ENCODE data around the gene ALDH4A1.

ALDH4A1 gene

GRCh38 chr1:18922319-18922726 lies 20.0 kb upstream of the ALDH4A1 start:
- Mint-ChIP-seq H3K27me3 (peaks cover 3% of the 10 kb centered on the region), H3K4me1 (ENCODE audit: low read depth) (peaks cover 62% of the 10 kb centered on the region), H3K4me3 (no peak overlapping the region), H3K27ac (no peak overlapping the region), H3K9me3 (no peaks in the 10 kb centered on the region), H3K36me3 (ENCODE audit: low read depth) (peaks cover 23% of the 10 kb centered on the region)
- intact Hi-C loops (cut with micrococcal nuclease), result no loop called here

DNA sequence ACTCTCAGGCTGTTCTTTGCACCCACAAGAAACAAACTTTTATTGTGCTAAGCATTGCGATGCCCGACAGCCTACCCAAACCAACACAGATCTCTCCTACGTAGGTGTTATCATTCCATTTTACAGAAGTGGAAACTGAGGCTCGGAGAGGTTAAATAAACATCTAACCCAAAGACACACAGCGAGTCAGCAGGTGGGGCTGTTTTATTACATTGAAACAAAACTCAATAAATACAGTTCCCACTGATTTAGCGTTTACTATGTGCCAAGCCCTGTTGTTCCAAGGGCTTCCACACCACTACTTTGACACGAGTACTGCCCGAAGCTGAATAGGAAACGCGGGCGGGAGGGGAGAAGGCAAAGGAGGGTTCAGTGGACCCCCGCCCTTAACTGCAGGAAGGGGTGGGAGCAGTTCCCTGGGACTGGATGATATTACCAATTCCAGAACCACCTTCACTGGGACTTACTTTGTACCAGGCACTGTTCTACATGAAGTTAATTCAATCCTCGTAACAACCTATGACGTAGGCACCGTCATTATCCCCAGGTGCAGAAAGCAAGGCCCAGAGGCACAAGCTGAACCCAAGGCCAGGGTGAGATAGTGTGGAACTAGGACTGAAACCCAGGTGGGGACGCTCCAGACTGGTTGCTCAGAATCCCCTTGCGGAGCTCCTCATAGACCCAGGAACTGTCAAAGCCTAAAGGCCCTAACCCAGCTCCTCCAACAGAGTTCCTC lies 19.3 kb upstream of the ALDH4A1 start:
- H3K27me3 Mint-ChIP-seq, result peaks cover 3% of the 10 kb centered on the region
- peaks cover 55% of the 10 kb centered on the region for H3K4me1 Mint-ChIP-seq (ENCODE audit: low read depth)
- no peaks in the 10 kb centered on the region for H3K9me3 Mint-ChIP-seq
- H3K27ac Mint-ChIP-seq, result no peak overlapping the region
- intact Hi-C loops (cut with micrococcal nuclease), result no loop called here
- H3K4me3 Mint-ChIP-seq, result no peak overlapping the region
- peaks cover 30% of the 10 kb centered on the region for H3K36me3 Mint-ChIP-seq (ENCODE audit: low read depth)

DNA sequence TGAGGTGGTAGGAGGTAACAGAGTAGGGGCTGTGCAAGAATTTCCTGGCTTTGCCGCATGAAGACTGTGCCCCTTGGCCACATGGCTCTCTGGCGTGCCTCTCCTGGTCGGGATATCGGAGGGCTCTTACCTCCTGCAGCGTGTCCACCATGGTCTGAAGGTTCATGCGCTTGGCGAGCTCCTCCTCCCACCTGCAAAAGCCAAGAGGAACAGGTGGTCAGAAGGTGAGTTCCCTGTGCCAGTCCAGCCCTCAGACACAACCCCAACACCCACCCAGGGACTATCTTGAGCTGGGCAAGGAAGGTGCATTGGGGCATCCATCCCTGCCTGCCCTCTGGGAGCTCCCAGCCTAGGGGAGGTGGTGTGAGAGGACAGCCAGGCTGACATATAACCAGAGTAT lies 18.6 kb upstream of the ALDH4A1 start:
- Mint-ChIP-seq H3K36me3 (ENCODE audit: low read depth) (peaks cover 34% of the 10 kb centered on the region), H3K27me3 (peaks cover 3% of the 10 kb centered on the region), H3K4me3 (no peak overlapping the region), H3K9me3 (no peaks in the 10 kb centered on the region), H3K4me1 (ENCODE audit: low read depth) (peaks cover 48% of the 10 kb centered on the region), H3K27ac (no peak overlapping the region)
- intact Hi-C loops (cut with micrococcal nuclease), result no loop called here

DNA sequence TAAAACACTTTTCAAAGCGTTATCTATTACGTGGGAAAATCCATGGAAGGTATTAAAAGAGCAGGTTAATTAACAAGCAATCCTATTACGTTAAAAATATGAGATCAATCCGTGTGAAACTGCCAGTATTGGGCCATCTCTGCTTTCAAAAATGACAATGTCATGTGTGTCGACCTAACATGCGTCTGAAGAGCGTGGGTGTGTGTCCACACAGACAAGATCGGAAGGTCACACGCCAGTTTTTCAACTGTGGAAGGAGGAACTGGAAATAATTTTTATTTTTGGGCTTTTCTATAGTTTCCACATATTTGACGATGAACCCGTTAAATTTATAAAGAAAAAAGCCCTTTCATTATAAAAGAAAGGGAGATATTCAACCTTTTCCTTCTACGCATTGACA lies 17.6 kb upstream of the ALDH4A1 start:
- intact Hi-C loops (cut with micrococcal nuclease), result no loop called here
- Mint-ChIP-seq H3K27ac (no peak overlapping the region), H3K4me3 (no peak overlapping the region), H3K9me3 (no peaks in the 10 kb centered on the region), H3K4me1 (ENCODE audit: low read depth) (peaks cover 39% of the 10 kb centered on the region), H3K27me3 (peaks cover 3% of the 10 kb centered on the region), H3K36me3 (ENCODE audit: low read depth) (peaks cover 41% of the 10 kb centered on the region)

GRCh38 chr1:18919197-18919905 lies 17.0 kb upstream of the ALDH4A1 start:
- Mint-ChIP-seq H3K27ac (no peak overlapping the region), H3K4me1 (ENCODE audit: low read depth) (peaks cover 33% of the 10 kb centered on the region), H3K4me3 (no peak overlapping the region), H3K36me3 (ENCODE audit: low read depth) (peaks cover 41% of the 10 kb centered on the region), H3K27me3 (peaks cover 3% of the 10 kb centered on the region), H3K9me3 (no peaks in the 10 kb centered on the region)
- intact Hi-C loops (cut with micrococcal nuclease), result no loop called here

DNA sequence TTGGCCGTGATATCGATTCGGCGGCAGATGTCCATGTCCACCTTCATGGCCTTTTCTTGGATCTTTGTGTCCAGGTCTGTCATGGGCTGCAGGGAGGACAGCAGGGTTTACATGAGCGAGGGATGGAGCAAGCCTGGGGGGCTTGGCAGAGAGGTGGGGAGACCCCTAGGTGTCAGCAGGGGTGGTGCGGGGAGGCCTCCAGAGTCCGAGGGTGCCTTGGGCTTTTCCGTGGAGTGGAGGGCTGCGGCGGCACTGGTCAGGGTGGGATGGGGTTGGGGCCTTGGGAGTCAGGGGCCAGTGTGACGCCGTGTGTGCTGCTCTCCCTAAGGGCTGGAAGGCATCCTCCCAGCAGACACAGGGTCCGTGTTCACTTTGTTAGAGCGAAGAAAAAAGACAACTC lies 16.1 kb upstream of the ALDH4A1 start:
- Mint-ChIP-seq H3K27ac (no peak overlapping the region), H3K4me3 (no peak overlapping the region), H3K9me3 (no peaks in the 10 kb centered on the region), H3K27me3 (no peaks in the 10 kb centered on the region), H3K4me1 (ENCODE audit: low read depth) (peaks cover 25% of the 10 kb centered on the region), H3K36me3 (ENCODE audit: low read depth) (peaks cover 43% of the 10 kb centered on the region)
- intact Hi-C loops (cut with micrococcal nuclease), result no loop called here

- no peak overlapping the region for H3K27ac Mint-ChIP-seq
Measured at GRCh38 chr1:18917071-18917799, 14.9 kb upstream of the ALDH4A1 start.

DNA sequence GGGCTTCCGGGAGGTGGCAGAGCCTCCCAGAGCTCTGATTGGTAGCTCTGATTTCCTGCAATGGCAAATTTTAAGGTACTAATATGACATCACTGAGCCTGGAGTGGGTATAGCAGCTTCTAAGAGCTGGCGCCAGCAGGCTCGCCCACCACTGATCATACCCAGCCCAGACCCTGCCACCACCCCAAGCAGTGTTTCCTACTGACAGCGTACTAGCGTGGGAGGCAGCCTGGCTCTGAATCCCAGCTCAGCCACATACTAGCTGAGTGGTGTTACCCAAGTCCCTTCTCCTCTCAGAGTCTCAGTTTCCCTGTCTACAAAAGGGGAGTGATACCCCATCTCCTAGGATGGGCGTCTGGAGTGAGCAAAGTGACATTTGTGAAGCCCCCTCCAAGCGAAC lies 13.0 kb upstream of the ALDH4A1 start:
- Mint-ChIP-seq H3K27me3 (no peaks in the 10 kb centered on the region), H3K4me1 (ENCODE audit: low read depth) (peaks cover 21% of the 10 kb centered on the region), H3K36me3 (ENCODE audit: low read depth) (peaks cover 64% of the 10 kb centered on the region), H3K9me3 (no peaks in the 10 kb centered on the region), H3K4me3 (no peak overlapping the region), H3K27ac (no peak overlapping the region)
- intact Hi-C loops (cut with micrococcal nuclease), result no loop called here

More at GRCh38 chr1:18917071-18917799, 14.9 kb upstream of the ALDH4A1 start:
- no peak overlapping the region for H3K4me3 Mint-ChIP-seq
- peaks cover 20% of the 10 kb centered on the region for H3K4me1 Mint-ChIP-seq (ENCODE audit: low read depth)
- intact Hi-C loops (cut with micrococcal nuclease), result no loop called here
- peaks cover 48% of the 10 kb centered on the region for H3K36me3 Mint-ChIP-seq (ENCODE audit: low read depth)
- H3K9me3 Mint-ChIP-seq, result no peaks in the 10 kb centered on the region
- H3K27me3 Mint-ChIP-seq, result no peaks in the 10 kb centered on the region

GRCh38 chr1:18913065-18913835 lies 10.9 kb upstream of the ALDH4A1 start:
- intact Hi-C loops (cut with micrococcal nuclease), result no loop called here
- Mint-ChIP-seq H3K4me3 (no peak overlapping the region), H3K9me3 (no peaks in the 10 kb centered on the region), H3K27me3 (no peaks in the 10 kb centered on the region), H3K4me1 (ENCODE audit: low read depth) (peaks cover 32% of the 10 kb centered on the region), H3K27ac (no peak overlapping the region), H3K36me3 (ENCODE audit: low read depth) (peaks cover 65% of the 10 kb centered on the region)

GRCh38 chr1:18912550-18912949 lies 10.2 kb upstream of the ALDH4A1 start:
- Mint-ChIP-seq H3K27ac (no peak overlapping the region), H3K4me1 (ENCODE audit: low read depth) (peaks cover 39% of the 10 kb centered on the region), H3K9me3 (no peaks in the 10 kb centered on the region), H3K27me3 (no peaks in the 10 kb centered on the region), H3K4me3 (no peak overlapping the region), H3K36me3 (ENCODE audit: low read depth) (peaks cover 65% of the 10 kb centered on the region)
- intact Hi-C loops (cut with micrococcal nuclease), result no loop called here

- H3K36me3 Mint-ChIP-seq (ENCODE audit: low read depth), result peaks cover 46% of the 10 kb centered on the region
- no peak overlapping the region for H3K4me3 Mint-ChIP-seq
- peaks cover 49% of the 10 kb centered on the region for H3K4me1 Mint-ChIP-seq (ENCODE audit: low read depth)
- intact Hi-C loops (cut with micrococcal nuclease), result loop anchor here (5.0 kb wide), 2 partner anchors 173 to 188 kb away; no protein-coding TSS in a partner anchor
- H3K9me3 Mint-ChIP-seq, result no peaks in the 10 kb centered on the region
- no peaks in the 10 kb centered on the region for H3K27me3 Mint-ChIP-seq
- no peak overlapping the region for H3K27ac Mint-ChIP-seq
Measured at GRCh38 chr1:18908911-18909771, 6.8 kb upstream of the ALDH4A1 start.

DNA sequence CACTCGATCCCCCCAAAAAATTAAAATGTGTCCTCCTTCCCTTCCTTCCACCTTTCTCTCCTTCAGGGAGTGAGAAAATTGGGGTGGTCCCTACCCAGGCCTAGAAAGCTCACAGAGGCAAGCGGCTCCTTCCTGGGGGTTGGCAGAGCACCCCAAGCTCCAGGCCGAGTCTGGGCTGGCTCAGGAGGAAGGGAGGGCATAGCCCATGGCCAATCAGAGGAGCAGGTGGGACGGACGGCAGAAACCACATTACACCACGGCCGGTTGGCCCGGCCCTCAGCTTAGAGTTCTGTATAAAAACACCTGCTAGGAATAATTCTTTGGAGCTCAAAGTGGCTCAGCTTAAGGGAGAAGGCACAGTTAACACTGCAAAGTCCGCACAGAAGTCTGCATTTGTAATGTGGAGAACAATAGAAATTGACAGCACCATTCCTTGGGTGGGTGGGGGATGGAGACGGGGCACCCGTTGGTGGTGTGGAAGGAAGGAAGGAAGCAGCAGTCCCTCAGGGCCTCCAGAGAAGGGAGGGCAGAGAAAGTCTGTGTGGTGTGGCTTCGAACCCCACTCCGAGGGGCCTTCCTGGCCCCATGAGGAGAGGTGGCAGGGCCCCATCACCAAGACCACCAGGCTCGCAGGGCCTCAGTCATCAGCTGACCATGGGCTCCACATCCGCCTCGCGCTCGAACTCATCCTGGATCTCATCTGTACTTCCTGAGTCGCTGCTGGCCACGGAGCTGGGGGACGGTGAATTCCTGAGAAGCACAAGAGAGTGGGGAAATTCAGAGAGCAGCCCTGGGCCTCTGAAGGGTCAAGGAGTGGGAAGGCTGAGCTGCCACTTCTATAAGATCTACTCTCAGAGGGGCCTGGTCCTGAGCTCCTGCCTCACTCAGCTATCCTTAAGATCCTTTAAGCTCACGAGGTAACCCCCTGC lies 5.8 kb upstream of the ALDH4A1 start:
- H3K27me3 Mint-ChIP-seq, result no peaks in the 10 kb centered on the region
- H3K36me3 Mint-ChIP-seq (ENCODE audit: low read depth), result peaks cover 42% of the 10 kb centered on the region
- H3K4me1 Mint-ChIP-seq (ENCODE audit: low read depth), result peaks cover 50% of the 10 kb centered on the region
- intact Hi-C loops (cut with micrococcal nuclease), result loop anchor here (5.0 kb wide), 2 partner anchors 174 to 189 kb away; no protein-coding TSS in a partner anchor
- H3K27ac Mint-ChIP-seq, result peak overlapping the region; percentile 78
- no peaks in the 10 kb centered on the region for H3K9me3 Mint-ChIP-seq
- peak overlapping the region; percentile 70 for H3K4me3 Mint-ChIP-seq
